C4-2B (cell line): ENCODE data around the gene TPP1.
A peak's percentile ranks its signal among the peaks of the same experiment; 100 is the strongest.

ENCODE experiments used
- H3K27ac ChIP-seq: fragments of 450-650 bp; 2 replicates; pipeline ENCODE4 v1.5.1; 2017
- CTCF ChIP-seq: fragments of 450-650 bp; conservative IDR thresholded peaks from 2 replicates; pipeline ENCODE4 v1.5.1; 2017; ENCODE audit warnings: mild to moderate bottlenecking
- ZFX ChIP-seq: fragments of 450-650 bp; IDR thresholded peaks from 2 replicates; pipeline ENCODE4 v1.6.1; 2017

Gene TPP1

GRCh38 chr11:6594142-6594768 is 25.0 kb downstream of the TPP1 start:
- no peak overlapping the region for H3K27ac ChIP-seq
- TF ChIP-seq CTCF (no peak; the same call in 1 of the 2 replicates), ZFX (no peak)

GRCh38 chr11:6588018-6588417 is 31.2 kb downstream of the TPP1 start:
- TF ChIP-seq ZFX = no peak
- no peak for TF ChIP-seq CTCF
- H3K27ac ChIP-seq = peak overlapping the region; percentile 66

- no peak for TF ChIP-seq ZFX
- no peak for TF ChIP-seq CTCF
- peak overlapping the region; percentile 66 for H3K27ac ChIP-seq
These were observed 31.8 kb downstream of the TPP1 start for GRCh38 chr11:6587360-6587953.

GRCh38 chr11:6586434-6587359 is 32.5 kb downstream of the TPP1 start:
- peak overlapping the region; percentile 66 for H3K27ac ChIP-seq
- TF ChIP-seq ZFX = no peak
- no peak for TF ChIP-seq CTCF

GRCh38 chr11:6584528-6584927 is 34.7 kb downstream of the TPP1 start:
- no peak overlapping the region for H3K27ac ChIP-seq
- TF ChIP-seq CTCF (no peak), ZFX (no peak)

- no peak for TF ChIP-seq CTCF
- no peak for TF ChIP-seq ZFX
- no peak overlapping the region for H3K27ac ChIP-seq
These were observed 35.6 kb downstream of the TPP1 start for GRCh38 chr11:6583584-6583983.

- no peak for TF ChIP-seq ZFX
- TF ChIP-seq CTCF = no peak
- H3K27ac ChIP-seq = no peak overlapping the region
These were observed 39.5 kb downstream of the TPP1 start for GRCh38 chr11:6579681-6580080.
